Nephron (organoid): ENCODE data around the gene PSAPL1.
"Not testable (repeated sequence)": the region's sequence is repeated elsewhere in the genome, so short reads cannot be mapped to it uniquely, and the experiment has no call there.

ENCODE experiments used
- H3K27ac Mint-ChIP-seq, 3 experiments: 2 replicates each; pipeline ENCODE4 v1.8.0; 2020; ENCODE audit warnings: mixed read lengths in 3 of 3, mild to moderate bottlenecking in 2 of 3, moderate library complexity in 1 of 3
- H3K27me3 Mint-ChIP-seq: 2 replicates; pipeline ENCODE4 v1.8.0; 2021; ENCODE audit warnings: low read depth, mild to moderate bottlenecking, moderate library complexity, mixed read lengths
- H3K36me3 Mint-ChIP-seq: 2 replicates; pipeline ENCODE4 v1.8.0; 2020; ENCODE audit warnings: low read depth, mixed read lengths
- H3K4me1 Mint-ChIP-seq: 2 replicates; pipeline ENCODE4 v1.8.0; 2020; ENCODE audit warnings: mixed read lengths
- H3K4me3 Mint-ChIP-seq, 3 experiments: 2 replicates each; pipeline ENCODE4 v1.8.0; 2020; ENCODE audit warnings: mild to moderate bottlenecking in 3 of 3, mixed read lengths in 3 of 3, moderate library complexity in 2 of 3
- H3K9me3 Mint-ChIP-seq: 2 replicates; pipeline ENCODE4 v1.8.0; 2020; ENCODE audit warnings: mixed read lengths
- CTCF ChIP-seq, 3 experiments: fragments of 200-600 bp; sonication (generic); IDR thresholded peaks; one replicate each; pipeline ENCODE4 v1.5.0; 2021; ENCODE audit warnings: antibody characterized with exemption in 3 of 3; ENCODE audit not compliant: unreplicated experiment in 3 of 3

PSAPL1 gene

GRCh38 chr4:7458066-7458425, 23.3 kb upstream of the PSAPL1 start:
- H3K9me3 Mint-ChIP-seq = no peaks in the 10 kb centered on the region
- no peaks in the 10 kb centered on the region for H3K36me3 Mint-ChIP-seq
- H3K4me1 Mint-ChIP-seq = peaks cover 30% of the 10 kb centered on the region
- TF ChIP-seq CTCF (IDR thresholded peaks at IDR 0.05; ENCODE audit: unreplicated experiment in 3 of 3) = no peak
- H3K27ac Mint-ChIP-seq = no peak overlapping the region
- H3K4me3 Mint-ChIP-seq = no peak overlapping the region
- peaks cover 6% of the 10 kb centered on the region for H3K27me3 Mint-ChIP-seq

- H3K27me3 Mint-ChIP-seq = peaks cover 5% of the 10 kb centered on the region
- H3K9me3 Mint-ChIP-seq = no peaks in the 10 kb centered on the region
- no peak overlapping the region for H3K27ac Mint-ChIP-seq
- H3K4me1 Mint-ChIP-seq = peaks cover 23% of the 10 kb centered on the region
- H3K36me3 Mint-ChIP-seq = no peaks in the 10 kb centered on the region
- no peak for TF ChIP-seq CTCF (IDR thresholded peaks at IDR 0.05; ENCODE audit: unreplicated experiment in 3 of 3)
- H3K4me3 Mint-ChIP-seq = no peak overlapping the region
These were observed 22.7 kb upstream of the PSAPL1 start for GRCh38 chr4:7457201-7458065.

GRCh38 chr4:7452802-7453201, 18.1 kb upstream of the PSAPL1 start:
- not testable (repeated sequence) for H3K9me3 Mint-ChIP-seq, H3K27ac Mint-ChIP-seq, H3K36me3 Mint-ChIP-seq, H3K27me3 Mint-ChIP-seq, H3K4me1 Mint-ChIP-seq, H3K4me3 Mint-ChIP-seq

GRCh38 chr4:7451800-7452199, 17.1 kb upstream of the PSAPL1 start:
- Mint-ChIP-seq H3K27ac (peak overlapping the region in 1 of 3 experiments; percentile 65), H3K27me3 (peaks cover 5% of the 10 kb centered on the region), H3K4me3 (no peak overlapping the region), H3K9me3 (no peaks in the 10 kb centered on the region), H3K4me1 (no peaks in the 10 kb centered on the region), H3K36me3 (no peaks in the 10 kb centered on the region)
- no peak for TF ChIP-seq CTCF (IDR thresholded peaks at IDR 0.05; ENCODE audit: unreplicated experiment in 3 of 3)

- no peak overlapping the region for H3K27ac Mint-ChIP-seq
- no peaks in the 10 kb centered on the region for H3K9me3 Mint-ChIP-seq
- H3K36me3 Mint-ChIP-seq = no peaks in the 10 kb centered on the region
- no peak for TF ChIP-seq CTCF (IDR thresholded peaks at IDR 0.05; ENCODE audit: unreplicated experiment in 3 of 3)
- H3K4me1 Mint-ChIP-seq = no peaks in the 10 kb centered on the region
- H3K27me3 Mint-ChIP-seq = peaks cover 5% of the 10 kb centered on the region
- H3K4me3 Mint-ChIP-seq = no peak overlapping the region
These were observed 16.7 kb upstream of the PSAPL1 start for GRCh38 chr4:7451434-7451789.

- no peaks in the 10 kb centered on the region for H3K4me1 Mint-ChIP-seq
- H3K9me3 Mint-ChIP-seq = no peaks in the 10 kb centered on the region
- no peaks in the 10 kb centered on the region for H3K36me3 Mint-ChIP-seq
- no peak overlapping the region for H3K4me3 Mint-ChIP-seq
- no peak for TF ChIP-seq CTCF (IDR thresholded peaks at IDR 0.05; ENCODE audit: unreplicated experiment in 3 of 3)
- H3K27ac Mint-ChIP-seq = no peak overlapping the region
- peaks cover 5% of the 10 kb centered on the region for H3K27me3 Mint-ChIP-seq
These were observed 16.2 kb upstream of the PSAPL1 start for GRCh38 chr4:7450775-7451433.
